GM12878 (cell line): ENCODE results near the gene PHYH. TPM values are rescaled to one million over a fixed set of nuclear protein-coding genes. Genes with fewer than 3 reads are reported as not detected.
A peak's percentile ranks its signal among the peaks of the same experiment; 100 is the strongest.

Source experiments
- BACH1 ChIP-seq: fragments of 450-650 bp; IDR thresholded peaks from 2 replicates; pipeline ENCODE4 v1.6.1; 2017; ENCODE audit warnings: mild to moderate bottlenecking, borderline replicate concordance
- BCL3 ChIP-seq: IDR thresholded peaks from 2 replicates; pipeline ENCODE4 v1.6.1; 2011; ENCODE audit warnings: borderline replicate concordance, low read depth, mild to moderate bottlenecking, moderate library complexity, low read length; ENCODE audit not compliant: insufficient read depth, poor library complexity, severe bottlenecking
- JUNB ChIP-seq: IDR thresholded peaks from 2 replicates; pipeline ENCODE4 v1.6.1; 2016; ENCODE audit warnings: antibody characterized with exemption, mild to moderate bottlenecking
- NR2C1 ChIP-seq: fragments of 450-650 bp; IDR thresholded peaks from 2 replicates; pipeline ENCODE4 v1.6.1; 2017; ENCODE audit warnings: antibody characterized with exemption, mild to moderate bottlenecking, moderate library complexity
- SMARCA5 ChIP-seq: fragments of 450-650 bp; IDR thresholded peaks from 2 replicates; pipeline ENCODE4 v1.6.1; 2017; ENCODE audit warnings: mild to moderate bottlenecking
- TARDBP ChIP-seq: IDR thresholded peaks from 2 replicates; pipeline ENCODE4 v1.6.1; 2016; ENCODE audit warnings: borderline replicate concordance
- YY1 ChIP-seq: IDR thresholded peaks from 2 replicates; pipeline ENCODE4 v1.6.1; 2011; ENCODE audit warnings: low read depth, mild to moderate bottlenecking, low read length
- ZNF687 ChIP-seq: fragments of 450-650 bp; IDR thresholded peaks from 2 replicates; pipeline ENCODE4 v1.6.1; 2017; ENCODE audit warnings: mild to moderate bottlenecking, moderate library complexity
- polyA plus RNA-seq, 11 experiments: library from polyadenylated mRNA; depleted of rRNA in 4 of 11; unstranded in 6 of 11; stranded (reverse) in 5 of 11; fragments of >200 nt; fragmentation: Nextera tagmentation in 4 of 11; fragmentation: Illumina TruSeq in 1 of 11; extraction: Ambion mirVana in 4 of 11; extraction: Trizol in 1 of 11; gene quantifications; 1 replicate in 1 of 11; 2 replicates in 10 of 11; pipeline versions ENCODE4 v1.2.1 to v1.2.3, GENCODE V29; 2011 to 2016; ENCODE audit warnings: inconsistent platforms in 2 of 11, missing spikeins in 2 of 11, low read depth in 1 of 11
- total RNA-seq, 4 experiments: library from RNA; depleted of rRNA in 3 of 4; stranded (reverse); fragments of >200 nt in 3 of 4; fragmentation: Illumina TruSeq in 1 of 4; extraction: Trizol in 1 of 4; gene quantifications; 2 replicates each; pipeline versions ENCODE4 v1.2.1 to v1.2.3, GENCODE V29; 2013 to 2021

Gene PHYH
- total and polyA plus RNA-seq, 10 of the 15 experiments (the other 5 are each of a cell fraction or from before 2014, with no cell fraction given): 3.2 to 10.3 (median 5.0) TPM

GRCh38 chr10:13347500-13348156 is 47.8 kb upstream of the PHYH start (continued):
- TF ChIP-seq YY1: peak; percentile 67
- 0 out of 2 replicates have a peak, but pooled peaks have one; percentile 8 for TF ChIP-seq BACH1
- TF ChIP-seq NR2C1: 0 out of 2 replicates have a peak, but pooled peaks have one; percentile 12
- peak; percentile 53; the same call in 1 of the 2 replicates for TF ChIP-seq ZNF687
- no peak for TF ChIP-seq BCL3
- TF ChIP-seq TARDBP: 0 out of 2 replicates have a peak, but pooled peaks have one; percentile 33
- TF ChIP-seq SMARCA5: 0 out of 2 replicates have a peak, but pooled peaks have one; percentile 8
- no peak for TF ChIP-seq JUNB
